Neural cell (in vitro differentiated cells): ENCODE data around the gene SLC35D1. TPM values are rescaled to one million over a fixed set of nuclear protein-coding genes. Genes with fewer than 3 reads are reported as not detected.

Experiments
- H2AFZ ChIP-seq: fragments of 200-600, 300-800 bp; sonication (generic), shearing (Covaris generic); 2 replicates; pipeline ENCODE4 v1.6.0; 2014; ENCODE audit warnings: low read depth, mild to moderate bottlenecking, antibody characterized with exemption, low read length, moderate library complexity
- H3F3A ChIP-seq: fragments of 200-600 bp; shearing (Covaris generic); 2 replicates; pipeline ENCODE4 v1.6.1; 2016; ENCODE audit warnings: mild to moderate bottlenecking, moderate library complexity, mixed read lengths, antibody characterized with exemption, low read length; ENCODE audit not compliant: insufficient read depth, poor library complexity, severe bottlenecking
- H3K27ac ChIP-seq: fragments of 200-600, 300-800 bp; sonication (generic), shearing (Covaris generic); 2 replicates; pipeline ENCODE4 v1.5.1; 2014; ENCODE audit warnings: mild to moderate bottlenecking, low read length, moderate library complexity
- H3K27me3 ChIP-seq: fragments of 300-800, 200-600 bp; sonication (generic), shearing (Covaris generic); 2 replicates; pipeline ENCODE4 v1.6.0; 2014; ENCODE audit warnings: mild to moderate bottlenecking, low read depth, low read length, moderate library complexity; ENCODE audit not compliant: insufficient read depth
- H3K36me3 ChIP-seq: fragments of 300-800, 200-600 bp; sonication (generic), shearing (Covaris generic); 2 replicates; pipeline ENCODE4 v1.5.1; 2014; ENCODE audit warnings: mild to moderate bottlenecking, antibody characterized with exemption, low read length, moderate library complexity; ENCODE audit not compliant: insufficient read depth
- H3K4me2 ChIP-seq: fragments of 300-800, 200-600 bp; sonication (generic), shearing (Covaris generic); 2 replicates; pipeline ENCODE4 v1.6.0; 2014; ENCODE audit warnings: mild to moderate bottlenecking, low read length
- H3K4me3 ChIP-seq: fragments of 300-800, 200-600 bp; sonication (generic), shearing (Covaris generic); 2 replicates; pipeline ENCODE4 v1.5.1; 2014; ENCODE audit warnings: mild to moderate bottlenecking, low read length, moderate library complexity
- H3K79me2 ChIP-seq: fragments of 200-600 bp; shearing (Covaris generic); replicated peaks from 2 replicates; pipeline ENCODE4 v1.6.0; 2014; ENCODE audit warnings: mild to moderate bottlenecking, low read length, moderate library complexity; ENCODE audit not compliant: insufficient read depth
- H3K9ac ChIP-seq: fragments of 300-800, 200-600 bp; sonication (generic), shearing (Covaris generic); 2 replicates; pipeline ENCODE4 v1.6.1; 2016; ENCODE audit warnings: mild to moderate bottlenecking, low read length, mixed read lengths
- H3K9me2 ChIP-seq: fragments of 200-600 bp; shearing (Covaris generic); 2 replicates; pipeline ENCODE4 v1.6.1; 2016; ENCODE audit warnings: mild to moderate bottlenecking, low read length, mixed read lengths; ENCODE audit not compliant: insufficient read depth
- H3K9me3 ChIP-seq: fragments of 200-600, 300-800 bp; sonication (generic), shearing (Covaris generic); 2 replicates; pipeline ENCODE4 v1.6.1; 2016; ENCODE audit warnings: mild to moderate bottlenecking, mixed run types, low read length, moderate library complexity, mixed read lengths
- H4K20me1 ChIP-seq: fragments of 200-600 bp; shearing (Covaris generic); 2 replicates; pipeline ENCODE4 v1.6.1; 2016; ENCODE audit warnings: mild to moderate bottlenecking, mixed run types; ENCODE audit not compliant: insufficient read depth
- EP300 ChIP-seq: fragments of 450-650 bp; conservative IDR thresholded peaks from 2 replicates; pipeline ENCODE4 v1.6.1; 2014; ENCODE audit warnings: antibody characterized with exemption, mild to moderate bottlenecking, moderate library complexity; ENCODE audit not compliant: poor library complexity, severe bottlenecking
- EZH2 ChIP-seq: fragments of 200-600, 300-800 bp; shearing (Covaris generic), sonication (generic); IDR thresholded peaks from 2 replicates; pipeline ENCODE4 v1.6.1; 2014; ENCODE audit warnings: antibody characterized with exemption, low read length, borderline replicate concordance, mild to moderate bottlenecking; ENCODE audit not compliant: insufficient read depth, poor library complexity, severe bottlenecking
- MXI1 ChIP-seq: fragments of 450-650 bp; conservative IDR thresholded peaks from 2 replicates; pipeline ENCODE4 v1.6.1; 2014; ENCODE audit warnings: antibody characterized with exemption, mild to moderate bottlenecking; ENCODE audit not compliant: poor library complexity, severe bottlenecking
- POLR2AphosphoS5 ChIP-seq: IDR thresholded peaks from 2 replicates; pipeline ENCODE4 v1.6.1; 2012
- RAD21 ChIP-seq: fragments of 450-650 bp; conservative IDR thresholded peaks from 2 replicates; pipeline ENCODE4 v1.6.1; 2014; ENCODE audit warnings: antibody characterized with exemption, mild to moderate bottlenecking, moderate library complexity
- REST ChIP-seq: IDR thresholded peaks from 2 replicates; pipeline ENCODE4 v1.6.1; 2012; ENCODE audit warnings: borderline replicate concordance
- SMC3 ChIP-seq: fragments of 450-650 bp; conservative IDR thresholded peaks from 2 replicates; pipeline ENCODE4 v1.6.1; 2014; ENCODE audit warnings: antibody characterized with exemption, mild to moderate bottlenecking, moderate library complexity; ENCODE audit not compliant: poor library complexity
- TAF1 ChIP-seq: IDR thresholded peaks from 2 replicates; pipeline ENCODE4 v1.6.1; 2012; ENCODE audit warnings: low read depth
- polyA plus RNA-seq: library from polyadenylated mRNA; depleted of rRNA; stranded (reverse); fragments of >200 nt; gene quantifications from 2 replicates; pipeline ENCODE4 v1.2.3, GENCODE V29; 2014
- TF ChIP-seq, protein P1 (sequence below): fragments of 450-650 bp; IDR thresholded peaks from 2 replicates; pipeline ENCODE4 v1.5.1; 2014; ENCODE audit warnings: antibody characterized with exemption, mild to moderate bottlenecking, moderate library complexity; ENCODE audit not compliant: poor library complexity, severe bottlenecking

SLC35D1 gene
- polyA plus RNA-seq, 1 donor from 2014 or later = 17.9 TPM

DNA sequence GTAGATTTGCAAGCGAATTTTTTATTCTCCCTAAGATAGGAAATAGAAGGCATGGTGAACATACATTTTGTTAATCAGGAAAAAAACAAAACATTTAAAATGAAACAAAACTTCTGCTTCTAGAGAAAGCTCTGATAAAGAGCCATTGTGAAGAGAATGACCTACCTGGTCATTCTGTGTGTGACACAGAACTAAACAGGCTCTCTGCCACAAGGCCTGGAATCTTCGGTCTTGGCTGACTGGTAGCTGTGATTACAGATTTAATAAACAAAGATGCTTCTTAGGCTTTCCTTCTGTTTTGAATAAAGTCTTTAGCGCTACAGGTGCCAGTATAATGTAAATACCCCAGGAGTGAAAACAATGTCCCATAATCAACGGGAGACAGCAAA lies 22.1 kb downstream of the SLC35D1 start:
- Histone ChIP-seq H3K9me3 (no peaks in the 10 kb centered on the region), H4K20me1 (no peaks in the 10 kb centered on the region), H3K27ac (no peak overlapping the region), H3K9me2 (no peaks in the 10 kb centered on the region), H3K9ac (no peak overlapping the region), H3K79me2 (no peaks in the 10 kb centered on the region), H3K27me3 (no peaks in the 10 kb centered on the region), H2AFZ (no peak overlapping the region), H3F3A (no peaks in the 10 kb centered on the region), H3K36me3 (peaks cover 10% of the 10 kb centered on the region), H3K4me2 (no peak overlapping the region), H3K4me3 (no peak overlapping the region)
- TF ChIP-seq POLR2AphosphoS5 (no peak), MXI1 (no peak), TAF1 (no peak), EZH2 (no peak), SMC3 (no peak), EP300 (no peak)
- TF ChIP-seq, protein P1, sequence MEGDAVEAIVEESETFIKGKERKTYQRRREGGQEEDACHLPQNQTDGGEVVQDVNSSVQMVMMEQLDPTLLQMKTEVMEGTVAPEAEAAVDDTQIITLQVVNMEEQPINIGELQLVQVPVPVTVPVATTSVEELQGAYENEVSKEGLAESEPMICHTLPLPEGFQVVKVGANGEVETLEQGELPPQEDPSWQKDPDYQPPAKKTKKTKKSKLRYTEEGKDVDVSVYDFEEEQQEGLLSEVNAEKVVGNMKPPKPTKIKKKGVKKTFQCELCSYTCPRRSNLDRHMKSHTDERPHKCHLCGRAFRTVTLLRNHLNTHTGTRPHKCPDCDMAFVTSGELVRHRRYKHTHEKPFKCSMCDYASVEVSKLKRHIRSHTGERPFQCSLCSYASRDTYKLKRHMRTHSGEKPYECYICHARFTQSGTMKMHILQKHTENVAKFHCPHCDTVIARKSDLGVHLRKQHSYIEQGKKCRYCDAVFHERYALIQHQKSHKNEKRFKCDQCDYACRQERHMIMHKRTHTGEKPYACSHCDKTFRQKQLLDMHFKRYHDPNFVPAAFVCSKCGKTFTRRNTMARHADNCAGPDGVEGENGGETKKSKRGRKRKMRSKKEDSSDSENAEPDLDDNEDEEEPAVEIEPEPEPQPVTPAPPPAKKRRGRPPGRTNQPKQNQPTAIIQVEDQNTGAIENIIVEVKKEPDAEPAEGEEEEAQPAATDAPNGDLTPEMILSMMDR = no peak

GRCh38 chr1:67031121-67031858 lies 22.7 kb downstream of the SLC35D1 start:
- Histone ChIP-seq H3K4me3 (no peak overlapping the region), H3K27me3 (no peaks in the 10 kb centered on the region), H3K79me2 (no peaks in the 10 kb centered on the region)

More at GRCh38 chr1:67031121-67031858, 22.7 kb downstream of the SLC35D1 start:
- Histone ChIP-seq H3K36me3 (peaks cover 4% of the 10 kb centered on the region), H2AFZ (no peak overlapping the region), H3K9me3 (no peaks in the 10 kb centered on the region), H3F3A (no peaks in the 10 kb centered on the region), H3K4me2 (no peak overlapping the region), H3K9me2 (no peaks in the 10 kb centered on the region), H3K27ac (no peak overlapping the region), H4K20me1 (no peaks in the 10 kb centered on the region), H3K9ac (no peak overlapping the region)
- TF ChIP-seq REST (no peak), TAF1 (no peak), EP300 (no peak), MXI1 (no peak), EZH2 (no peak), POLR2AphosphoS5 (no peak), RAD21 (no peak), SMC3 (no peak)
- TF ChIP-seq, protein P1 = no peak
